ENCODE measurements around the gene CREBBP.
"Not testable (repeated sequence)": the region's sequence is repeated elsewhere in the genome, so short reads cannot be mapped to it uniquely, and the experiment has no call there.

CREBBP gene

GRCh38 chr16:3880623-3881498 is at the start of gene CREBBP:
CREBBP (minus strand) TSS chr16:3880713; CDS start chr16:3879916, 797 bp downstream.
- peak; percentile 67 for DNase-seq (ENCODE audit: low read depth, low spot score)

GRCh38 chr16:3927147-3927546 is 46.6 kb upstream of the CREBBP start:
- DNase-seq (ENCODE audit: low read depth, low spot score): not testable (repeated sequence)

- no peak for DNase-seq (ENCODE audit: low read depth, low spot score)
Observed at GRCh38 chr16:3924763-3925162, 44.2 kb upstream of the CREBBP start.

- no peak for DNase-seq (ENCODE audit: low read depth, low spot score)
Observed at GRCh38 chr16:3922241-3922640, 41.7 kb upstream of the CREBBP start.

- DNase-seq (ENCODE audit: low read depth, low spot score): no peak
Observed at GRCh38 chr16:3920206-3920605, 39.7 kb upstream of the CREBBP start.

- no peak for DNase-seq (ENCODE audit: low read depth, low spot score)
Observed at GRCh38 chr16:3919413-3919812, 38.9 kb upstream of the CREBBP start.

- no peak for DNase-seq (ENCODE audit: low read depth, low spot score)
Observed at GRCh38 chr16:3915426-3916260, 35.1 kb upstream of the CREBBP start.

GRCh38 chr16:3912897-3913296 is 32.4 kb upstream of the CREBBP start:
- DNase-seq (ENCODE audit: low read depth, low spot score): no peak

- no peak for DNase-seq (ENCODE audit: low read depth, low spot score)
Observed at GRCh38 chr16:3912373-3912772, 31.9 kb upstream of the CREBBP start.

- not testable (repeated sequence) for DNase-seq (ENCODE audit: low read depth, low spot score)
Observed at GRCh38 chr16:3911741-3912140, 31.2 kb upstream of the CREBBP start.

GRCh38 chr16:3909791-3910583 is 29.5 kb upstream of the CREBBP start:
- DNase-seq (ENCODE audit: low read depth, low spot score): no peak

GRCh38 chr16:3908951-3909437 is 28.5 kb upstream of the CREBBP start:
- DNase-seq (ENCODE audit: low read depth, low spot score): no peak

GRCh38 chr16:3907586-3907985 is 27.1 kb upstream of the CREBBP start:
- no peak for DNase-seq (ENCODE audit: low read depth, low spot score)

- DNase-seq (ENCODE audit: low read depth, low spot score): no peak
Observed at GRCh38 chr16:3906363-3906762, 25.9 kb upstream of the CREBBP start.

- no peak for DNase-seq (ENCODE audit: low read depth, low spot score)
Observed at GRCh38 chr16:3904875-3905274, 24.4 kb upstream of the CREBBP start.

- no peak for DNase-seq (ENCODE audit: low read depth, low spot score)
Observed at GRCh38 chr16:3890091-3890490, 9.6 kb upstream of the CREBBP start.

- no peak for DNase-seq (ENCODE audit: low read depth, low spot score)
Observed at GRCh38 chr16:3889059-3889458, 8.5 kb upstream of the CREBBP start.

- not testable (repeated sequence) for DNase-seq (ENCODE audit: low read depth, low spot score)
Observed at GRCh38 chr16:3885999-3886398, 5.5 kb upstream of the CREBBP start.

GRCh38 chr16:3884398-3884797 is 3.9 kb upstream of the CREBBP start:
- no peak for DNase-seq (ENCODE audit: low read depth, low spot score)

GRCh38 chr16:3882531-3882930 is 2.0 kb upstream of the CREBBP start:
- no peak for DNase-seq (ENCODE audit: low read depth, low spot score)

- no peak for DNase-seq (ENCODE audit: low read depth, low spot score)
Observed at GRCh38 chr16:3881499-3881990, 1.0 kb upstream of the CREBBP start.
